ENCODE measurements around the gene ARHGEF7. TPM values are rescaled to one million over a fixed set of nuclear protein-coding genes. Genes with fewer than 3 reads are reported as not detected.

ARHGEF7 gene
- total RNA-seq, 1 donor from 2014 or later, result 31.6 TPM

DNA sequence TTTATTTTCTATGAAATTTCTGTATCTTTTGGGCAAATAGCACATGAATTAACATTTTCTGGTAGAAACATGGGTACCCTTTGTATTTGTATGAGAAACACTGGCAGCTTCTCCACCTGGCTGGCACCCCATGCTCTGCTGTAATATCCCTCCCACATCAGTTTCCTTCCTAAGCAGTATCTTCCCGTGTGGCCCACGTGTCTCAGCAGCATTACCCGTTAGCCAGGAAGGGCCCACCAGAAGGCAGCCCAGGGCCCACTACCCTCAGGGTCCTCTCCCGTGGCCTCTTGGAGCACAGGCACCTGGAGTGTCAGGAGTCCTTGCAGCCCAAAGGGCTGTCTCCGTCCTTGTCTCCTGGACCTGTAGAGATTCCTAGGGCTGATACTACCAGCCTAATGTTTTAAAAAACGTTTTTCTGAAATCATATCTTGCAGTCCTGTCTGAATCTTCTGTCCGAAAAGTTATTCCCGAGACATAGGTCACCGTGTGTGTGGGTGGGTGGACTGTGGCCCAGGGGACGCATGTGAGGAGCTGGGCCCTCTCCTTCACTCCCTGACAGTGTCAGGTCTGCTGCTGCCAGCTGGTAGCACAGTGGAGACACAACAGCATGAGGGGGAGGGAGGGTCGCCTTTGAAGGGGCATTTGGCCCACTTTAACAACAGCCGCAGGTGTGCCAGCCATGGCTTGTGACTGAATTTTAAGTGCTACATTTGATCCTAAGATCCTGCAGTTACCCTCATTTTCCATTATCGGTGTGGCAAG, 183.3 kb downstream of the ARHGEF7 start:
- no peak for FAIRE-seq
- no peak overlapping the region for H3K4me3 ChIP-seq (ENCODE audit: low read depth, low read length)
- no peak for DNase-seq (ENCODE audit: low read depth)
- TF ChIP-seq CTCF (IDR thresholded peaks at IDR 0.05; ENCODE audit: insufficient read depth, low read length, severe bottlenecking), result no peak
- H3K27me3 ChIP-seq (ENCODE audit: control insufficient read depth, insufficient read depth, low read length), result no peaks in the 10 kb centered on the region
- H3K36me3 ChIP-seq (ENCODE audit: control insufficient read depth, insufficient read depth, low read length), result peaks cover 4% of the 10 kb centered on the region

DNA sequence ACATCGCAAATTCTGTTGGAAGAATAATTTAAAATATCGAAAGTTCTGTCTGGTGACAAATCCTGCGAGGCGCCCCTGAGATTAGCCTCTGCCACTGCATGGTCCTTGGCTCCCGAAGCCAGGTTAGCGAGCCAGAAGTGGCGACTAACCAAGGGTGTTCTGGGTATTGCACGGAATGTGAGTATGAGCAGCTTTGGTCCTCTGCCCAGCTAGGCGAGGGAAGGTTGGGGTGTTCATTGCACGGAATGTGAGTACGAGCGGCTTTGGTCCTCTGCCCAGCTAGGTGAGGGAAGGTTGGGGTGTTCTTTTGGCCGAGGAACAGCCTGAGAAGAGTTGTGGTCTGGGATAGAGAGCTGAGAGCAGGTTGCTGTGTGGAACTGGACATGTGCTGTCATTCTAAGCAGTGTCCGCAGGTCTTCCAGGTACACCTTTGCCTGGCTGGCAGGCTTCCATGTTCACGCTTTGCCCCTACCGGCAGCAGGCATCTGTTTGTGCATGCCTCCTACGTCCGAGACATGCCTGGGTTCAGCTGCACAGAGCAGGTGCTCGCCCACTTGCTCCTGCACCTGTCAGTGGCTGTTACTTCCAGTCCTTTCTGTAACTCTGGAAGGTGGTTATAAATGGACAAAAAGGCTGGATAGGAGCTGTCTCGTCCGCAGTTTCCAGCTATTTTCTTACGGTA, 187.1 kb downstream of the ARHGEF7 start:
- H3K27me3 ChIP-seq (ENCODE audit: control insufficient read depth, insufficient read depth, low read length), result no peaks in the 10 kb centered on the region
- no peak for FAIRE-seq
- no peak overlapping the region for H3K4me3 ChIP-seq (ENCODE audit: low read depth, low read length)
- peaks cover 4% of the 10 kb centered on the region for H3K36me3 ChIP-seq (ENCODE audit: control insufficient read depth, insufficient read depth, low read length)
- no peak for TF ChIP-seq CTCF (IDR thresholded peaks at IDR 0.05; ENCODE audit: insufficient read depth, low read length, severe bottlenecking)
- DNase-seq (ENCODE audit: low read depth), result peak; percentile 47

DNA sequence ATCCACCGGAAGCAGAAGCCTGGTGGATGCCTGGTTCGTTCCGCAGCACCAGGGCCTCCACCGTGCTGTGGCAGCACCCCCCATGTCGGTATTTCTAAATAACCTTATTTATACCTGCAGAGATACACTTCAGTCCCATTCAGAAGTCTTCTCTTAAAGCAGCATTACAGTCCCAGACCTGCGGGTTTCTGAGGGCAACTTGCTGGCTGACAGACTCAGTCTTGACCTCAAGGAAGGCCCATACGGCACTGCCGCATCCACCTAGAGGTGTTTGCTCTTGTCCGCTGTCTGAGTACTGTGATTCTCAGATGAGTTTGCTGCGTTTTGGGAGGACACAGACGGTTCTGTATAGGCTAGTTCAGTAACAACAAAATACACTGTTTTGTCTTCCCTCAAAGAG, 188.4 kb downstream of the ARHGEF7 start:
- H3K27me3 ChIP-seq (ENCODE audit: control insufficient read depth, insufficient read depth, low read length), result no peaks in the 10 kb centered on the region
- FAIRE-seq (no peak), DNase-seq (ENCODE audit: low read depth) (no peak)
- H3K36me3 ChIP-seq (ENCODE audit: control insufficient read depth, insufficient read depth, low read length), result peaks cover 4% of the 10 kb centered on the region
- no peak for TF ChIP-seq CTCF (IDR thresholded peaks at IDR 0.05; ENCODE audit: insufficient read depth, low read length, severe bottlenecking)
- no peak overlapping the region for H3K4me3 ChIP-seq (ENCODE audit: low read depth, low read length)

GRCh38 chr13:111304041-111304544, 189.0 kb downstream of the ARHGEF7 start:
- Histone ChIP-seq H3K36me3 (ENCODE audit: control insufficient read depth, insufficient read depth, low read length) (peaks cover 4% of the 10 kb centered on the region), H3K27me3 (ENCODE audit: control insufficient read depth, insufficient read depth, low read length) (no peaks in the 10 kb centered on the region), H3K4me3 (ENCODE audit: low read depth, low read length) (no peak overlapping the region)
- no peak for TF ChIP-seq CTCF (IDR thresholded peaks at IDR 0.05; ENCODE audit: insufficient read depth, low read length, severe bottlenecking)
- FAIRE-seq (no peak), DNase-seq (ENCODE audit: low read depth) (no peak)

GRCh38 chr13:111304603-111305289, 189.6 kb downstream of the ARHGEF7 start:
- no peak overlapping the region for H3K4me3 ChIP-seq (ENCODE audit: low read depth, low read length)
- peaks cover 4% of the 10 kb centered on the region for H3K36me3 ChIP-seq (ENCODE audit: control insufficient read depth, insufficient read depth, low read length)

More at GRCh38 chr13:111304603-111305289, 189.6 kb downstream of the ARHGEF7 start:
- FAIRE-seq (no peak), DNase-seq (ENCODE audit: low read depth) (no peak)
- no peak for TF ChIP-seq CTCF (IDR thresholded peaks at IDR 0.05; ENCODE audit: insufficient read depth, low read length, severe bottlenecking)
- H3K27me3 ChIP-seq (ENCODE audit: control insufficient read depth, insufficient read depth, low read length), result no peaks in the 10 kb centered on the region

Data from bronchial epithelial cell (primary cell).